Suprapubic skin (tissue), 4 donors: ENCODE data around the gene ZDHHC14. TPM values are rescaled to one million over a fixed set of nuclear protein-coding genes. Genes with fewer than 3 reads are reported as not detected.
A peak's percentile ranks its signal among the peaks of the same experiment; 100 is the strongest.

ENCODE experiments used
- DNase-seq, 2 donors: peaks; one replicate each; pipeline ENCODE4 v3.0.0-alpha.2; 2019; ENCODE audit warnings: low spot score in 2 of 2
- H3K27ac ChIP-seq: fragments of 200-600 bp; sonication (generic); one replicate; pipeline ENCODE4 v1.5.1; 2019
- H3K27me3 ChIP-seq: fragments of 200-600 bp; sonication (generic); one replicate; pipeline ENCODE4 v1.5.1; 2019
- H3K36me3 ChIP-seq: fragments of 200-600 bp; sonication (generic); one replicate; pipeline ENCODE4 v1.5.1; 2019
- H3K4me1 ChIP-seq: fragments of 200-600 bp; sonication (generic); one replicate; pipeline ENCODE4 v1.5.1; 2019
- H3K4me3 ChIP-seq: fragments of 200-600 bp; sonication (generic); one replicate; pipeline ENCODE4 v1.5.1; 2019; ENCODE audit warnings: mild to moderate bottlenecking
- H3K9me3 ChIP-seq: fragments of 200-600 bp; sonication (generic); one replicate; pipeline ENCODE4 v1.5.1; 2019
- EP300 ChIP-seq: sonication (generic); formaldehyde crosslinking; IDR thresholded peaks from one replicate; pipeline ENCODE4 v1.6.1; 2017; ENCODE audit warnings: antibody characterized with exemption
- POLR2A ChIP-seq, 2 donors: fragments of 450-650 bp; IDR thresholded peaks; one replicate each; pipeline ENCODE4 v1.6.1; 2017; ENCODE audit warnings: antibody characterized with exemption in 2 of 2, mild to moderate bottlenecking in 2 of 2, moderate library complexity in 2 of 2
- POLR2AphosphoS5 ChIP-seq, 3 donors: sonication (generic); formaldehyde crosslinking; IDR thresholded peaks; one replicate each; pipeline ENCODE4 v1.6.1; 2017; ENCODE audit warnings: antibody characterized with exemption in 3 of 3
- WGBS: methylation state at CpG from one replicate; pipeline ENCODE4 v1.1.5; 2018; 5-methylcytosine and 5-hydroxymethylcytosine counted together
- total RNA-seq, 4 donors: library from RNA; depleted of rRNA; stranded (reverse); fragments of >200 nt; gene quantifications; one replicate each; pipeline ENCODE4 v1.1.0, GENCODE V29; 2016
- TF ChIP-seq, protein P1 (sequence below), 2 donors: fragments of 200-600 bp in 1 of 2; fragments of 450-650 bp in 1 of 2; sonication (generic) in 1 of 2; IDR thresholded peaks; one replicate each; pipeline ENCODE4 v1.5.1; 2016 to 2019; ENCODE audit warnings: antibody characterized with exemption in 2 of 2, mild to moderate bottlenecking in 1 of 2, moderate library complexity in 1 of 2

The ZDHHC14 gene
- total RNA-seq, 4 donors from 2014 or later, result 4.3 to 9.9 (median 7.7) TPM

- 94% methylated on average over 4 of the region's 4 CpGs for WGBS
- Histone ChIP-seq H3K4me1 (no peaks in the 10 kb centered on the region), H3K9me3 (no peaks in the 10 kb centered on the region), H3K27ac (no peak overlapping the region), H3K36me3 (peaks cover 3% of the 10 kb centered on the region), H3K4me3 (no peak overlapping the region), H3K27me3 (no peaks in the 10 kb centered on the region)
- DNase-seq, result no peak
- TF ChIP-seq, protein P1, sequence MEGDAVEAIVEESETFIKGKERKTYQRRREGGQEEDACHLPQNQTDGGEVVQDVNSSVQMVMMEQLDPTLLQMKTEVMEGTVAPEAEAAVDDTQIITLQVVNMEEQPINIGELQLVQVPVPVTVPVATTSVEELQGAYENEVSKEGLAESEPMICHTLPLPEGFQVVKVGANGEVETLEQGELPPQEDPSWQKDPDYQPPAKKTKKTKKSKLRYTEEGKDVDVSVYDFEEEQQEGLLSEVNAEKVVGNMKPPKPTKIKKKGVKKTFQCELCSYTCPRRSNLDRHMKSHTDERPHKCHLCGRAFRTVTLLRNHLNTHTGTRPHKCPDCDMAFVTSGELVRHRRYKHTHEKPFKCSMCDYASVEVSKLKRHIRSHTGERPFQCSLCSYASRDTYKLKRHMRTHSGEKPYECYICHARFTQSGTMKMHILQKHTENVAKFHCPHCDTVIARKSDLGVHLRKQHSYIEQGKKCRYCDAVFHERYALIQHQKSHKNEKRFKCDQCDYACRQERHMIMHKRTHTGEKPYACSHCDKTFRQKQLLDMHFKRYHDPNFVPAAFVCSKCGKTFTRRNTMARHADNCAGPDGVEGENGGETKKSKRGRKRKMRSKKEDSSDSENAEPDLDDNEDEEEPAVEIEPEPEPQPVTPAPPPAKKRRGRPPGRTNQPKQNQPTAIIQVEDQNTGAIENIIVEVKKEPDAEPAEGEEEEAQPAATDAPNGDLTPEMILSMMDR (IDR thresholded peaks at IDR 0.05), result no peak
- TF ChIP-seq POLR2AphosphoS5 (IDR thresholded peaks at IDR 0.05) (no peak), POLR2A (IDR thresholded peaks at IDR 0.05) (no peak), EP300 (no peak)
These were observed 296.2 kb downstream of the ZDHHC14 start for GRCh38 chr6:157677235-157677634.

DNA sequence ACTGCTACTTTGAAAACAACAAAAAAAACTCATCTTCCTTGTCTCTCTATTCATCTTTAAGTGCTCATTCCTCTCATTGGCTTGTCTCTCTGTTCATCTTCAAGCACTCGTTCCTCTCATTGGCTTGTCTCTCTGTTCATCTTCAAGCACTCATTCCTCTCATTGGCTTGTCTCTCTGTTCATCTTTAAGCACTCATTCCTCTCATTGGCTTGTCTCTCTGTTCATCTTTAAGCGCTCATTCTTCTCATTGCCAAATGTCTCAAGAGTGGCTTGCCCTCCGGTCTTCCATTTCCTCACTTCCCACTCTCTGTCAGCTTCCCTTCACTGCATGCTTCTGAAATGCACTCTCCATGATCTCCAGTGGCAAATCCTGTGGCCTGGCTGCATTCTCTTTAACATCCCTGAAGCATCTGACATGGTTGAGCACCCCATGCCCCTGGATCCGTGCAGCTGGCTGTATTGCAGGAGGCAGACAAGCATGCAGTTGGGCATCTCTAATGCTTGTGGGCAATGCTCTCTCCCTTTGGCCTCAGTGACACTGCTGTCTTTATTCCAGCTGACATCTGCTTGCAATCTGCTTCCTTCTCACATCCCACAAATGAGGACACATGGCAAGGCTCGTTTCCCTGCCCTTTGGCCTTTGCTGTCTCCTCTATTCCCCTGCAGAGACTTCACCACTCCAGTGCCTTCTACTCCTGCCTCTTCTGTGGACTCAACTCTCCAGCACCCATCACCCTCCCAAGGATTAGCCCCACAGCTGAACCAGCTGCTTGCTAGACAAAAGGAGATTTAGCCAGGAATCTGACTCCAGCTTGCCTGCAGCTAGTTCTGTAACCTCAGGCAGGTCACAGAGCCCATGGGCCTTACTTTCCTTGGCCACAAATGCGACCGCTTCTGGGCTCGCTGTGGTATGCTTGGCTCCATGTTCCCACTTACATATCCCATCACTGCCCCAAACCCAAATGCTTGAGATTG lies 298.9 kb downstream of the ZDHHC14 start:
- H3K4me1 ChIP-seq, result no peaks in the 10 kb centered on the region
- H3K27ac ChIP-seq, result no peak overlapping the region
- no peak overlapping the region for H3K4me3 ChIP-seq
- H3K36me3 ChIP-seq, result no peaks in the 10 kb centered on the region
- DNase-seq, result peak in 1 of 2 donors; percentile 54
- TF ChIP-seq POLR2A (IDR thresholded peaks at IDR 0.05) (no peak), POLR2AphosphoS5 (IDR thresholded peaks at IDR 0.05) (no peak), EP300 (no peak)
- TF ChIP-seq, protein P1 (IDR thresholded peaks at IDR 0.05), result no peak
- H3K9me3 ChIP-seq, result no peaks in the 10 kb centered on the region
- H3K27me3 ChIP-seq, result no peaks in the 10 kb centered on the region
- 72% methylated on average over 8 of the region's 8 CpGs for WGBS

DNA sequence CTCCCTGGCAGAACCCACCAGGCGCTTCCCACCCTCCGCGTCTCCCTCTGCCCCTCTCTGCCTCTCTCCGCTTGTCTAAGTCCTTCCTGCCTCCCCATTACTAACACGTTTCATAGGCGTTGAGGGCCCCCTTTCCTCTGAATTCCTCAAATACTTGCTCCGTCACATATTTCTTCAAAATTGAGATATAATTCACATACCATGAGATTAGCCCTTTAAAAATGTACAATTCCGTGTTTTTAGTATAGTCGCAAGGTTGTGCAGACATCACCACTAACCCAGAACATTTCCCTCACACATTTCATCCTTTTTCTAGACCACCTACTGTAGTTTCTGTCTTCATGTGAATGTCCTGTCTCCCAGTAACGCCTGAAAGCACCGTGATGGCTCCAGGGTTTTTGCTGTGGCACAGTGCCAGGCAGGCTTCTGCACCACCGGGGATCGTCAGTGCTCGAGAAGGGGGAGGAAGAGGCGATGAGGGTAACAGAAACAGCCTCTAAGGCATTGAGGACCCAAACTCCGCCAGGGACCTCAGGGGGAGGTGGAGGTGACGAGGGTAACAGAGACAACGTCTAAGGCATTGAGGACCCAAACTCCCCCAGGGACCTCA lies 300.2 kb downstream of the ZDHHC14 start:
- H3K27me3 ChIP-seq, result no peaks in the 10 kb centered on the region
- no peaks in the 10 kb centered on the region for H3K4me1 ChIP-seq
- TF ChIP-seq, protein P1 (IDR thresholded peaks at IDR 0.05), result no peak
- no peak for TF ChIP-seq POLR2A (IDR thresholded peaks at IDR 0.05)
- no peak for TF ChIP-seq EP300
- H3K27ac ChIP-seq, result no peak overlapping the region
- WGBS, result 70% methylated on average over 18 of the region's 18 CpGs
- no peaks in the 10 kb centered on the region for H3K9me3 ChIP-seq
- no peak for DNase-seq
- no peaks in the 10 kb centered on the region for H3K36me3 ChIP-seq
- H3K4me3 ChIP-seq, result no peak overlapping the region

DNA sequence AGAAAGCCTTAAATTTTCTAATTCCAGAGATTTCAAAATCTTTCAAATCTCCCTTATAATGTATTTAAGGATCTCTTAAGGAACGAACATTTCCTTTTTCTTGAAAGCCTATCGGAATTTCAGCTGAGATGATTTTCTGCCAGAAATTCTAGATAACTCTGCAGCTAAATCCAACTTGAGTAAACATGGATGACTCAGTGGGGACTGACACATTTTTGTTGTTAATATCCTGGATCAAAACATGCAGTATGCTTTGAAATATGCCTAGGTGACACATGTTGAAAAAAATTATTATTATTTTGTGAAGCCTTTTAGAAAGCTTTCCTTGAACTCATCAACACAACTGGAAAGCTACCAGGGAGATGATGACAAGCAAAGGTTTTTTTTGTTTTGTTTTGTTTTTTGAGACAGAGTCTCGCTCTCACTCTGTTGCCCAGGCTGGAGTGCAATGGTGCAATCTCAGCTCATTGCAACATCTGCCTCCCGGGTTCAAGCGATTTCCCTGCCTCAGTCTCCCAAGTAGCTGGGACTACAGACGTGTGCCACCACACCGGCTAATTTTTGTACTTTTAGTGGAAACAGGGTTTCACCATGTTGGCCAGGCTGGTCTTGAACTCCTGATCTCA lies 302.0 kb downstream of the ZDHHC14 start:
- Histone ChIP-seq H3K27me3 (no peaks in the 10 kb centered on the region), H3K4me3 (no peak overlapping the region), H3K36me3 (no peaks in the 10 kb centered on the region), H3K4me1 (no peaks in the 10 kb centered on the region), H3K9me3 (no peaks in the 10 kb centered on the region), H3K27ac (no peak overlapping the region)
- TF ChIP-seq POLR2AphosphoS5 (IDR thresholded peaks at IDR 0.05) (no peak), POLR2A (IDR thresholded peaks at IDR 0.05) (no peak), EP300 (no peak)
- TF ChIP-seq, protein P1 (IDR thresholded peaks at IDR 0.05), result no peak
- DNase-seq, result no peak
- WGBS, result 72% methylated on average over 7 of the region's 7 CpGs

DNA sequence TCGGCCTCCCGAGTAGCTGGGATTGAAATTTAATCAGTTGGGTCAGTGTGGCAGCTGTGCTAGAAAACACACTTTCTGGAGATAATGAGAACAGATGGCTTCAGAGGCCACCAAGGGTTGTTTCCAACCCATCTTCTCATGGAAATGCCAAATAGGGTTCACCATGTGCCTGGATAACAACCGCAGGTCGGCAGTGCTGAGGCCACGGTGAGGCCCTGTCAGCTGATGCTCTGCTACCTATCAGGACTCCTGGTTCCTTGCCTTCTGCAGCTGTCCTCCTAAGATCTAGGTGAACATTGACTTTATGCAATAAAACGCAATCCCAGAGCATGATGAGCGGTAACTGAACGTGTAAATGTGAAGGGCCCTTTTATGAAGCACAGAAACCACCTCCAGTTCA lies 302.7 kb downstream of the ZDHHC14 start:
- Histone ChIP-seq H3K27ac (no peak overlapping the region), H3K4me3 (no peak overlapping the region), H3K27me3 (no peaks in the 10 kb centered on the region), H3K36me3 (no peaks in the 10 kb centered on the region), H3K9me3 (no peaks in the 10 kb centered on the region), H3K4me1 (no peaks in the 10 kb centered on the region)
- DNase-seq, result no peak
- 92% methylated on average over 8 of the region's 8 CpGs for WGBS
- TF ChIP-seq, protein P1 (IDR thresholded peaks at IDR 0.05), result no peak
- no peak for TF ChIP-seq POLR2A (IDR thresholded peaks at IDR 0.05)
- no peak for TF ChIP-seq EP300
- TF ChIP-seq POLR2AphosphoS5 (IDR thresholded peaks at IDR 0.05), result no peak
